Brain microvascular endothelial cell (primary cell): ENCODE data around the gene PTPRM.

Source experiments
- DNase-seq: peaks from one replicate; pipeline ENCODE4 v3.0.0-alpha.2; 2020
- H3K27ac ChIP-seq: fragments of 250-450 bp; sonication (Bioruptor Pico); 2 replicates; pipeline ENCODE4 v1.5.1; 2020; ENCODE audit warnings: mild to moderate bottlenecking, moderate library complexity
- H3K27me3 ChIP-seq: fragments of 250-450 bp; sonication (Bioruptor Pico); replicated peaks from 2 replicates; pipeline ENCODE4 v1.5.1; 2020; ENCODE audit warnings: mild to moderate bottlenecking
- H3K36me3 ChIP-seq: fragments of 250-450 bp; sonication (Bioruptor Pico); replicated peaks from 2 replicates; pipeline ENCODE4 v1.5.1; 2020; ENCODE audit warnings: mild to moderate bottlenecking
- H3K4me3 ChIP-seq: 2 replicates; pipeline ENCODE4 v1.5.1; 2011; ENCODE audit warnings: low read depth, mild to moderate bottlenecking, control low read depth, low read length, moderate library complexity
- in situ Hi-C: cut with HindIII; loops from 2 replicates; pipeline ENCODE4 v1.10.0; 2017; ENCODE audit warnings: low sequenced_read_pairs, low pct_ligation_motif_present
- TF ChIP-seq, protein P1 (sequence below): IDR thresholded peaks from 2 replicates; pipeline ENCODE4 v1.5.1; 2011; ENCODE audit warnings: low read depth, mild to moderate bottlenecking, moderate library complexity, low read length, control low read depth, inconsistent platforms; ENCODE audit errors: missing control alignments

Gene PTPRM

GRCh38 chr18:7815787-7816186 lies 248.7 kb downstream of the PTPRM start:
- TF ChIP-seq, protein P1, sequence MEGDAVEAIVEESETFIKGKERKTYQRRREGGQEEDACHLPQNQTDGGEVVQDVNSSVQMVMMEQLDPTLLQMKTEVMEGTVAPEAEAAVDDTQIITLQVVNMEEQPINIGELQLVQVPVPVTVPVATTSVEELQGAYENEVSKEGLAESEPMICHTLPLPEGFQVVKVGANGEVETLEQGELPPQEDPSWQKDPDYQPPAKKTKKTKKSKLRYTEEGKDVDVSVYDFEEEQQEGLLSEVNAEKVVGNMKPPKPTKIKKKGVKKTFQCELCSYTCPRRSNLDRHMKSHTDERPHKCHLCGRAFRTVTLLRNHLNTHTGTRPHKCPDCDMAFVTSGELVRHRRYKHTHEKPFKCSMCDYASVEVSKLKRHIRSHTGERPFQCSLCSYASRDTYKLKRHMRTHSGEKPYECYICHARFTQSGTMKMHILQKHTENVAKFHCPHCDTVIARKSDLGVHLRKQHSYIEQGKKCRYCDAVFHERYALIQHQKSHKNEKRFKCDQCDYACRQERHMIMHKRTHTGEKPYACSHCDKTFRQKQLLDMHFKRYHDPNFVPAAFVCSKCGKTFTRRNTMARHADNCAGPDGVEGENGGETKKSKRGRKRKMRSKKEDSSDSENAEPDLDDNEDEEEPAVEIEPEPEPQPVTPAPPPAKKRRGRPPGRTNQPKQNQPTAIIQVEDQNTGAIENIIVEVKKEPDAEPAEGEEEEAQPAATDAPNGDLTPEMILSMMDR, result no peak
- no peak for DNase-seq
- H3K4me3 ChIP-seq, result no peak overlapping the region
- H3K27ac ChIP-seq, result no peak overlapping the region
- H3K36me3 ChIP-seq, result no peaks in the 10 kb centered on the region
- H3K27me3 ChIP-seq, result no peaks in the 10 kb centered on the region
- in situ Hi-C loops, result no loop called here

- DNase-seq, result no peak
- TF ChIP-seq, protein P1, result no peak
- no peak overlapping the region for H3K27ac ChIP-seq
- H3K4me3 ChIP-seq, result no peak overlapping the region
- in situ Hi-C loops, result no loop called here
- no peaks in the 10 kb centered on the region for H3K27me3 ChIP-seq
- H3K36me3 ChIP-seq, result no peaks in the 10 kb centered on the region
Measured at GRCh38 chr18:7817575-7818230, 250.6 kb downstream of the PTPRM start.

GRCh38 chr18:7821784-7822183 lies 254.7 kb downstream of the PTPRM start:
- Histone ChIP-seq H3K27ac (peak overlapping the region; percentile 75), H3K4me3 (no peak overlapping the region), H3K36me3 (no peaks in the 10 kb centered on the region), H3K27me3 (no peaks in the 10 kb centered on the region)
- in situ Hi-C loops, result no loop called here
- TF ChIP-seq, protein P1, result no peak
- DNase-seq, result no peak

GRCh38 chr18:7822435-7823331 lies 255.6 kb downstream of the PTPRM start:
- Histone ChIP-seq H3K36me3 (no peaks in the 10 kb centered on the region), H3K27ac (peak overlapping the region; percentile 75), H3K27me3 (no peaks in the 10 kb centered on the region), H3K4me3 (peak overlapping the region; percentile 12)
- TF ChIP-seq, protein P1, result no peak
- DNase-seq, result peak; percentile 43
- in situ Hi-C loops, result no loop called here

- Histone ChIP-seq H3K27ac (no peak overlapping the region), H3K4me3 (no peak overlapping the region), H3K27me3 (no peaks in the 10 kb centered on the region), H3K36me3 (no peaks in the 10 kb centered on the region)
- TF ChIP-seq, protein P1, result no peak
- in situ Hi-C loops, result no loop called here
- no peak for DNase-seq
Measured at GRCh38 chr18:7824970-7825369, 257.9 kb downstream of the PTPRM start.
